Stomach smooth muscle (tissue), 2 donors: ENCODE results near the gene APOA4.

Source experiments
- H3K27ac ChIP-seq: one replicate; pipeline ENCODE4 v1.7.0; 2013; ENCODE audit warnings: mild to moderate bottlenecking, low read length, inconsistent platforms
- H3K27me3 ChIP-seq, 2 donors: one replicate each; pipeline ENCODE4 v1.7.0; 2013; ENCODE audit warnings: low read length in 2 of 2; ENCODE audit not compliant: insufficient read depth in 2 of 2, control insufficient read depth in 1 of 2
- H3K36me3 ChIP-seq, 2 donors: one replicate each; pipeline ENCODE4 v1.7.0; 2013; ENCODE audit warnings: low read length in 2 of 2; ENCODE audit not compliant: control insufficient read depth in 2 of 2, insufficient read depth in 2 of 2
- H3K4me1 ChIP-seq: one replicate; pipeline ENCODE4 v1.7.0; 2013; ENCODE audit warnings: low read length; ENCODE audit not compliant: control insufficient read depth, insufficient read depth
- H3K4me3 ChIP-seq, 2 donors: one replicate each; pipeline ENCODE4 v1.7.0; 2013; ENCODE audit warnings: low read length in 2 of 2
- H3K9ac ChIP-seq, 2 donors: one replicate each; pipeline ENCODE4 v1.7.0; 2013; ENCODE audit warnings: low read length in 2 of 2, mild to moderate bottlenecking in 1 of 2
- H3K9me3 ChIP-seq, 2 donors: one replicate each; pipeline ENCODE4 v1.7.0; 2013; ENCODE audit warnings: low read length in 2 of 2; ENCODE audit not compliant: control insufficient read depth in 2 of 2
- donor health status: healthy.
- donor health status: Pancreatic carcinoma.

Gene APOA4

DNA sequence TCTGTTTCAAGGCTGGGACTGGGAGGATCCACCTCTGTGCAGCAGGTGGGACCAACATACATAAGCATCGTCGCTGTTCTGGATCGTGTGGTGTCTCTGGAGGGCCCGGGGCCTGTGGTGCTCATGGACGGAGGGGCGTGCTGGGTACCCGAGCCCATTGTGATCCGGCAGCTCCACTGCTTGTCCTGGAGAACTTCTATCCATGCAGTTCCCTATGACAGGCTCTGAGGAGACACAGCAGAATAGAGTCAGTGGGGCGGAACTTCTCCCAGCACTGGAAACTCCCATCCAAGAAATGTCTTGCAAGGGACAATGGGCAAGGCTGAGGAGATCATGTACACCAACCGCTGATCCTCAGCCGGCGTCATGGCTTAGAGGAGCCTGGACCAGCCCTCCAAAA lies 26.0 kb upstream of the APOA4 start:
- no peaks in the 10 kb centered on the region for H3K27me3 ChIP-seq
- H3K4me1 ChIP-seq = no peaks in the 10 kb centered on the region
- H3K9ac ChIP-seq = no peak overlapping the region
- H3K4me3 ChIP-seq = no peak overlapping the region
- H3K27ac ChIP-seq = no peak overlapping the region
- no peaks in the 10 kb centered on the region for H3K9me3 ChIP-seq
- peaks cover 38 to 46% of the 10 kb centered on the region in 2 donors for H3K36me3 ChIP-seq

DNA sequence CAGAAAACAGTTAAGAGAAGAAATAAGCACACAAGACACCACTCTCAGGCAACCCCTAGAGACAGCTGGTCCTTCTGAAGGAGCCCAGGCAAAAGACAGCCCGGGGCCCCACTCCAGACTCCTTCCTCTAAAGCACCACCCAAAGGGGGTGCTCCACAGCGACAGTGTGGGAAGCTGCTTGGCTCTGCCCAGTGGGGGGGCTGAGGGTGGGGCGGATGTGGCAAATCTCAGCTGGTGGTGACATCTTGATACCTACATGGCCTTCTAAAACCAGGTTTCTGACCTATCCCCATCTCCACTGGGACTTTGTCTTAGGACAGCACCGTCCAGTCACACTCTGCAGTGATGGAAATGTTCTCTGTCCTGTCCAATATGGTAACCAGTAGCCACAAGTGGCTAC lies 24.5 kb upstream of the APOA4 start:
- H3K9me3 ChIP-seq = no peaks in the 10 kb centered on the region
- no peak overlapping the region for H3K9ac ChIP-seq
- H3K27ac ChIP-seq = no peak overlapping the region
- H3K4me3 ChIP-seq = no peak overlapping the region
- H3K4me1 ChIP-seq = no peaks in the 10 kb centered on the region
- no peaks in the 10 kb centered on the region for H3K27me3 ChIP-seq
- peaks cover 43 to 56% of the 10 kb centered on the region in 2 donors for H3K36me3 ChIP-seq

GRCh38 chr11:116844722-116845121 lies 21.6 kb upstream of the APOA4 start:
- Histone ChIP-seq H3K4me3 (no peak overlapping the region), H3K27ac (no peak overlapping the region), H3K36me3 (peaks cover 43 to 51% of the 10 kb centered on the region in 2 donors), H3K9ac (no peak overlapping the region), H3K27me3 (no peaks in the 10 kb centered on the region), H3K9me3 (no peaks in the 10 kb centered on the region), H3K4me1 (peaks cover 4% of the 10 kb centered on the region)

GRCh38 chr11:116843661-116844060 lies 20.6 kb upstream of the APOA4 start:
- Histone ChIP-seq H3K36me3 (peaks cover 43 to 48% of the 10 kb centered on the region in 2 donors), H3K27me3 (no peaks in the 10 kb centered on the region), H3K4me3 (no peak overlapping the region), H3K9ac (no peak overlapping the region), H3K9me3 (no peaks in the 10 kb centered on the region), H3K4me1 (peaks cover 4% of the 10 kb centered on the region), H3K27ac (no peak overlapping the region)

DNA sequence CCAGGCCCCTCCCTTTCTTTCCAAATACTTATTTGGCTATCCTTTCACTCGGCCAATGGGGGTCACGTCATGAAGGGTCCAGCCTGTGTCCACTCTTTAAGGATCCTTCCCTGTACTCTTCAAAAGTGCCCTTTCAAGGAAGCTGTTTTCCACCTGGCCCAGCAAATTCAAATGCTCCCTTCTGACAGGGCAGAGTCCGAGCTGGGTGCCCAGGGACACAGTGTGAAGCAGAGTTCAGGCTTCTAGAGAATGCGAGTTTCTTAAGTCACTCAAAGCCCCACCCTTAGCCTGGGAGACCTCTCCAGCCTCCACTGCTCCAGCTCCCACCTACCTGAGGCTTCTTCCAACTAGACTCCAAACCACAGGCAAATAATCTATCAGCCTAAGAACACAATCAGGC lies 19.8 kb upstream of the APOA4 start:
- no peak overlapping the region for H3K4me3 ChIP-seq
- H3K9ac ChIP-seq = no peak overlapping the region
- H3K36me3 ChIP-seq = peaks cover 43 to 44% of the 10 kb centered on the region in 2 donors
- no peaks in the 10 kb centered on the region for H3K9me3 ChIP-seq
- H3K27ac ChIP-seq = no peak overlapping the region
- H3K4me1 ChIP-seq = peaks cover 4% of the 10 kb centered on the region
- no peaks in the 10 kb centered on the region for H3K27me3 ChIP-seq

DNA sequence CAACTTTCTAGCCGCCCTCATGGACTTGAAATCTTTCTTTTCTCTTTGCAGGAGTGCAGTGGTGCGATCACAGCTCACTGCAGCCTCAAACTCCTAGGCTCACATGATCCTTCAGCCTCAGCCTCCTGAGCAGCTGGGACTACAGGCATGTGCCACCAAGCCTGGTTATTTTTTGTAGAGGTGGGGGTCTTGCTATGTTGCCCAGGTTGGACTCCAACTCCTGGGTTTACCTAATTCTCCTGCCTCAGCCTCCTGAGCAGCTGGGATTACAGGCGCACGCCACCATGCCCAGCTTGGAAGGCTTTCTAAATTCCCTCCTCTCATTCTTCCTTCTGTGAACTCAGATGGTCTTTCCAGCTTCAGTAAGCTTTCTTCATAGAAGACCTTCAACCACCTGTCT lies 19.0 kb upstream of the APOA4 start:
- H3K27ac ChIP-seq = no peak overlapping the region
- no peaks in the 10 kb centered on the region for H3K27me3 ChIP-seq
- no peaks in the 10 kb centered on the region for H3K9me3 ChIP-seq
- H3K4me3 ChIP-seq = no peak overlapping the region
- H3K36me3 ChIP-seq = peaks cover 35 to 36% of the 10 kb centered on the region in 2 donors
- H3K4me1 ChIP-seq = peaks cover 4% of the 10 kb centered on the region
- no peak overlapping the region for H3K9ac ChIP-seq

- no peaks in the 10 kb centered on the region for H3K9me3 ChIP-seq
- no peaks in the 10 kb centered on the region for H3K27me3 ChIP-seq
- H3K27ac ChIP-seq = no peak overlapping the region
- H3K36me3 ChIP-seq = peaks cover 22 to 23% of the 10 kb centered on the region in 2 donors
- no peak overlapping the region for H3K9ac ChIP-seq
- H3K4me3 ChIP-seq = no peak overlapping the region
- peaks cover 13% of the 10 kb centered on the region for H3K4me1 ChIP-seq
Observed at GRCh38 chr11:116840746-116841296, 17.7 kb upstream of the APOA4 start.

DNA sequence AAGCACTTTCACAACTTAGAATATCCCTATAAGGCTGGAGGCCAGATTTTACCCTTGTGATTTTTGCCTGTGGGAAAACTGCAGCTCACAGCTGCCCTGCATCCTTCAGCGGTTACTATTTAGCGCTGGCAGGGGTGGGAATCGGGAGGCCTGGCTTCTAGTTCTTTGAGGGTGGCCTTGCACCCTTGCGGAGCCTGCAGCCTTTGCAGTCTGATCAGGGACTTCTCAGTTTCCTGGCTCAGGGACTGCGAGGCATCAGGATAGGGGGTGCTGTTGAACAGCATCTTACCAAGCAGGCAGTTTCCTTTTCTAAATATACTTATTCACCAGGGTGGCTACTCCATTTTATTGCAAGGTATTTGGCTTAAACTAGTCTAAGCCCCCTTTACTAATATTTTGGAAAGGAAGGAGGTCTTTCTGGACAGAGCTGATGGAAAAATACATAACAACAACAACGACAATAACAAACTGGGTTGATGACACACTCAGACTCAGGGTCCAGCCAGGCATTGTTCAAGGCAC lies 17.2 kb upstream of the APOA4 start:
- peaks cover 17% of the 10 kb centered on the region for H3K4me1 ChIP-seq
- H3K36me3 ChIP-seq = peaks cover 17 to 18% of the 10 kb centered on the region in 2 donors
- no peak overlapping the region for H3K9ac ChIP-seq
- H3K27me3 ChIP-seq = no peaks in the 10 kb centered on the region
- no peak overlapping the region for H3K27ac ChIP-seq
- H3K4me3 ChIP-seq = no peak overlapping the region
- no peaks in the 10 kb centered on the region for H3K9me3 ChIP-seq

DNA sequence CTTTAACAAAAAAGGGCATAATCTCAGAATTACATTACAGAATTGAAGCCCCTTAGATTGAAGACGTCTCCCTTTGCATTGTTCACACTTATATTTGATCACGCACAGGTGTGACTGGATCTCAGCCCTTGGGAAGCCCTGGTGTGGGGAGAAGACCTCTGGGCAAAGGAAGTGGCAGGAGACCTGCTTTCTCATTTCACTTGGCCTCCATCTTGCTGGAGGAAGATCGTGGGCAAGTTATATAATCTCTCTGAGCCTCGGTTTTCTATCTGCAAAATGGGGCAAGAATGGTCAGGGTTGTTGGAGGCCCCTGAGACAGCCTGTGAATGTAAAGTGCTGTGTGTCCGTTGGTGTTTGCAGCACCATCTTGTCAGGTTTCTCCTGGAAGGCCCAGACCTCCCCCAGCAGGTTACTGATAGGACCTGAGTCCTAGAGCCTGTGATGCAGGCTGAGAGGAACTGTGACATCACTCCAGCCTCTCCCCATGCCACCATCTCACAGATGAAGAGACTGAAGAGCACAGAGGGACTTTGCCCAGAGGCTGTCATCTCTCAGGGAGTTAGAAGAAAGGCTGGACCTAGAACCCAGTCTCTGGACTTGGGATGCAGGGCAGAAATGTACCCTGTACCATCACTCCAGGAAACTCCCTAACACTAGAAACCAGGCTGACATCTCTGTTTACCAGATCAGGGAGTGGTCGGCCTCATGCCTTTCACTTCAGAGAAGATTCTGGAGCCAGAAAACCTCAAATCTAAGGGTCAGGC lies 15.4 kb upstream of the APOA4 start:
- no peak overlapping the region for H3K27ac ChIP-seq
- no peak overlapping the region for H3K4me3 ChIP-seq
- no peaks in the 10 kb centered on the region for H3K9me3 ChIP-seq
- H3K9ac ChIP-seq = no peak overlapping the region
- H3K4me1 ChIP-seq = peaks cover 24% of the 10 kb centered on the region
- H3K36me3 ChIP-seq = peaks cover 4 to 6% of the 10 kb centered on the region in 2 donors
- no peaks in the 10 kb centered on the region for H3K27me3 ChIP-seq

DNA sequence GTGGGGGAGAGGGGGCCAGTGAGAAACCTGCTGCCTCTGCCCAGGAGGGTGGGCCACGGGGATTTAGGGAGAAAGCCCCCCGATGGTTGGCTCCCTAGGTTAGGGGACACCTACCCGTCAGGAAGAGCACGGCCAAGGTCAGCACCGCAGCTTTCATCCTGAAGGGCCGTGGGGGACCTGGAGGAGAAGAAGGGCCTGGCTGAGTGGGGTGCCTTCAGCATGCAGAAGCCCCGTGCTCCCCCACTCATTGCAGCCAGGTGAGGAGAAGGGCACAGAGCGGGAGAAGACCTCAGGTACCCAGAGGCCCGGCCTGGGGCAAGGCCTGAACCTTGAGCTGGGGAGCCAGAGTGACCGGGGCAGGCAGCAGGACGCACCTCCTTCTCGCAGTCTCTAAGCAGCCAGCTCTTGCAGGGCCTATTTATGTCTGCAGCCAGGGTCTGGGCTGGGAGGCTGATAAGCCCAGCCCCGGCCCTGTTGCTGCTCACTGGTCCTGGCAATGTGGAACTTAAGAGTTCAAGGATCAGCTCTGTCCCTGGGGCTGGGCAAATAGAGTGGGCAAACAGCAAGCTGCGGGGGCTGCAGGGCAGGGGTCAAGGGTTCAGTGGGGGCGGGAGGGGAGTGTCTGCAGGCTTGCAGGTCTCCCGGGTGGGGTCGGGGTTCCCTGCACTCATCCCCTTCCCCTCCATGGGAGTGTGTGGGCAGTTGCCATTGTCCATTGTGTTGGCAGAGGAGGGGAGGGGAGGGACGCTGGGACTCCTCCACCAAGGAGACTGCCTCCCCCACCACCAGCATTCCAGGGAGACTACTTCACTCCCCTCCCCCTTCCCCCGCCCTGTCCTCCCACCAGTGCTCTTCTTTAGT lies 14.4 kb upstream of the APOA4 start, which contains the start of gene APOA1:
Gene APOA1 (minus strand): TSS at position 392 of the 861 bp plus-strand sequence. CDS start 235 bp downstream, at position 157.
- Histone ChIP-seq H3K27ac (no peak within 1 kb of the TSS), H3K9me3 (no peaks in the 10 kb centered on the region), H3K4me1 (peaks cover 24% of the 10 kb centered on the region), H3K4me3 (peak within 1 kb of the TSS in 1 of 2 donors; percentile 65), H3K27me3 (no peaks in the 10 kb centered on the region), H3K36me3 (no peaks in the 10 kb centered on the region), H3K9ac (no peak within 1 kb of the TSS)
